Measurements from ENCODE around the gene YDJC.
A peak's percentile ranks its signal among the peaks of the same experiment; 100 is the strongest.
"Not testable (repeated sequence)": the region's sequence is repeated elsewhere in the genome, so short reads cannot be mapped to it uniquely, and the experiment has no call there.

Gene YDJC

GRCh38 chr22:21650823-21651520 is 21.1 kb upstream of the YDJC start:
- peak; percentile 67 for DNase-seq

DNA sequence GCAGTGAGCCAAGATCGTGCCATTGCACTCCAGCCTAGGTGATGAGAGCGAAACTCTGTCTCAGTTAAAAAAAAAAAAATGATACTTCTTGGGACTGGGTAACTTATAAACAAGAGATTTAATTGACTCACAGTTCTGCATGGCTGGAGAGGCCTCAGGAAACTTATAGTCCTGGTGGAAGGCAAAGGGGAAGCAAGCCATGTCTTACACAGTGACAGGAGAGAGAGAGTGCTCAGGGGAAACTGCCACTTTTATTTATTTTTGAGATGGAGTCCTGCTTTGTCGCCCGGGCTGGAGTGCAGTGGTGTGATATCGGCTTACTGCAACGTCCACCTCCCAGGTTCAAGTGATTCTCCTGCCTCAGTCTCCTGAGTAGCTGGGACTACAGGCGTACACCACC is 20.5 kb upstream of the YDJC start:
- no peak for DNase-seq

DNA sequence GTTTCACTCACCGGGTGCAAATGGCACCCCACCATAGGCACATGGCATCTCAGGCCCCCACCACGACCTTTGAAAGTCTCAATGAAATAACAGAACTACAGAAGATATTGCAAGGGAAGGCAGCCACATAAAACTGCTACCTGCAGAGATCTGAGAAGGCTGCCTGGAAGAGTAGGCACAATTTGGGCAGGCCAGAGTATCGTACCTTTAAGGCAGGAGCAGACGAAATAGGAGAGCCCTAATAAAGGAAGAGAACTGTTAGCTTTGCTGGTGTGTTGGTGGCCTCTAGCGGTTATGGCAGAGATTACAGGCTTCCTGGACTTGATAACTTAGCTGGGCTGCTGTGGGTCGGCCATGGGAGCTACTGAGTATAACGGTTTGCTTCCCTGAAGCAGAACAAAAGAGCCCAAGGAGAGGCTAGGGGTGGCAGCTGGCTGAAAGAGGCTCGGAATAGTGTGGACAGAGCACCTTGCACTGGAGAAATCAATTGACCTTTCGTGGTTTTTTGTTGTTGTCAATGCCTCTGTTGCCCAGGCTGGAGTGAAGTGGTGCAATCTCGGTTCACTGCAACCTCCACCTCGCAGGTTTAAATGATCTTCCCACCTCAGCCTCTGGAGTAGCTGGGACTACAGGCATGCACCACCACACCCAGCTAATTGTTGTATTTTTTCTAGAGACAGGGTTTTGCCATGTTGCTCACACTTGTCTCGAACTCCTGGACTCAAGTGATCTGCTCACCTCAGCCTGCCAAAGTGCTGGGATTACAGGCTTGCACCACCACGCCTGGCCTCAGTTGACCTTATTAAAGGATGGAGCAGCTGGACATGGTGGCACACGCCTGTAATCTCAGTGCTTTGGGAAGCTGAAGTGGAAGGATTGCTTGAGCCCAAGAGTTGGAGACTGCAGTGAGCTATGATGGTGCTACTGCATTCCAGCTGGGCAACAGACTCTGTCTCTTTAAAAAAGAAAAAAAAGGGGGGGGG is 17.1 kb upstream of the YDJC start:
- peak; percentile 90 for DNase-seq

DNA sequence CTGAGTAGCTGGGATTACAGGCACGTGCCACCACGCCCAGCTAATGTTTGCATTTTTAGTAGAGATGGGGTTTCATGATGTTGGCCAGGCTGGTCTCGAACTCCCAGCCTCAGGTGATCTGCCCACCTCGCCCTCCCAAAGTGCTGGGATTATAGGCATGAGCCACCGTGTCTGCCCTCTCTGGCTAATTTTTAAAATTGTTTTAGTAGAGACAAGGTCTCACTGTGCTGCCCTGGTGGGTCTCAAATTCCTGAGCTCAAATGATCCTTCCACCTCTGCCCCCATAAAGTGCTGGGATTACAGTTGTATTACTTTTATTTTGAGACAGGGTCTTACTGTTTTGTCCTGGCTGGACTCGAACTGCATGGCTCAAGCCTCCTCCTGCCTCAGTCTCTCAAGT is 15.7 kb upstream of the YDJC start:
- not testable (repeated sequence) for DNase-seq

DNA sequence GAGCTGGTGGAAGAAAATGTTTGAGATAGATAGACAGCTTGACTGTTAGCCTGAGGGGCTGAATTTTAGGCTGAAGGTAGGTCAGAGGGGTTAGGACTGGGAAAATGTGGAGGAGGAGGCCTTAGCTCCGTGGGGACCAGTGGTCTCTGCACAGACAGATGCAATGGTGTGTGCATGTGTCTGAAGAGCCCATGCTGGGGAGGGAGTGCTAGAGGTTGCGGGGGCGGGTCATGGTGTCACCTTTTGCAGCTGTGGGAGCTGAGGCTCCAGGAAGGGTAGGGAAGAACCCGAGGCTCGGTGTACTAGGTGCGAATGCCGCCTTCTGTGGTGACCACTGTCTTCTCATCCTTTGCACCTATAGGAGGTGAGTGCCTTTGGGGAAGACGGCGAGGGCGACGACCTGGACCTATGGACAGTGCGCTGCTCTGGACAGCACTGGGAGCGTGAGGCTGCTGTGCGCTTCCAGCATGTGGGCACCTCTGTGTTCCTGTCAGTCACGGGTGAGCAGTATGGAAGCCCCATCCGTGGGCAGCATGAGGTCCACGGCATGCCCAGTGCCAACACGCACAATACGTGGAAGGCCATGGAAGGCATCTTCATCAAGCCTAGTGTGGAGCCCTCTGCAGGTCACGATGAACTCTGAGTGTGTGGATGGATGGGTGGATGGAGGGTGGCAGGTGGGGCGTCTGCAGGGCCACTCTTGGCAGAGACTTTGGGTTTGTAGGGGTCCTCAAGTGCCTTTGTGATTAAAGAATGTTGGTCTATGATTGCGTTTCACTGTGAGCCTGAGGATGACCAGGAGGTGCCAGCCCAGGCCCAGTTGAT is 13.9 kb upstream of the YDJC start:
- DNase-seq: no peak

DNA sequence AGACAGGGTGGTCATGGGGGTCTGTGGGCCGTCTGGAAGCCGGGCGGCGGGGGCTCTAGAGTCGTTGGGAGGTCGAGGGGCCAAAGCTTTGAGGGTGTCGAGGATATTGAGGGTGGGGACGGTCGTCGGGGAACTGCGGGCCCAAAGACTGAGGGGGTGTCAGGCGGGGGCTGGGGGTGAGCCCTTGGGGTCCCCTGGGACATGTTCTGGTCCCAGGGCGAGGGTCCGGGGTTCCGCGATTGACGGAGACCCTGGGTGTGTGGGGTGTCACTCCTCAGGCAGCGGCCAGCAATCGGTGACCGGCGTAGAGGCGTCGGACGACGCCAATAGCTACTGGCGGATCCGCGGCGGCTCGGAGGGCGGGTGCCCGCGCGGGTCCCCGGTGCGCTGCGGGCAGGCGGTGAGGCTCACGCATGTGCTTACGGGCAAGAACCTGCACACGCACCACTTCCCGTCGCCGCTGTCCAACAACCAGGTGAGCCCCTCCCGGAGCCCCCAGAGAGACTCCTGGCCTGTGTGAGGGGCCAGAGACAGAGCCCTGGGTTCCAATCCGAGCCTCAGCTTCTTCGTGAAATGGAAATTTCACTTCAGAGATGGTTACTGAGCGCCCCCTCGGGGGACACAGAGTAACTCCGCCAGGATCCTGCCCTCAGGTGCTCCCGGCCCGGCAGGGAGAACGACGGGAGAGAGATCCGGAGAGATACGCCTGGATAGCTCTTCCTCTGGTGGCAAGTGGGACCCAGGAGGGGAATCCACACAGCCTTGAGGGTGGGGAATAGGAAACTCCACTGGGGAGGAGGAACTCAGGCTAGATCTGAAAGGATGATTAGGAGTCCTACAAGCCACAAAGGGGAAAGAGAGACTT is 13.0 kb upstream of the YDJC start:
- DNase-seq: peak; percentile 69

- peak; percentile 98 for DNase-seq
Measured at GRCh38 chr22:21641789-21642583, 12.2 kb upstream of the YDJC start, which contains the start of gene SDF2L1. TSS of gene SDF2L1 (plus strand) at chr22:21642302. CDS start at chr22:21642337, 35 bp downstream.

DNA sequence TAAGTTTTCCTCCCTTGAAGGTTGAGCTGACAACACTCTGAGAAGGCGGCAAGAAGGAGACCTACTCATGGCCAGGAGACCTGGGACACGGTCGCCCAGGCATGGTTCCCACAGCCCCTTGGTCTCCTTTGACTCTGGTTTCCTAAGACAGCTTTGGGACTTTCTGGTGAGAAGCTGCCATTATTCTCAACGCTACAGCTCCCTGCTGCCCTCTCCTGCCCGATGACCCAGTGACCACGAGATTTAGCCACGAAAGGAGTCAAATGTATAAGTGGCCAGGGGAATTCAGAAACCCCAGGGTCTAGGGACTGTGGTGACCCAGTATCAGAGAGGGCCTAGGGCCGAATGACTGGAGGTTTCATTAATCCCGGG is 11.6 kb upstream of the YDJC start:
- DNase-seq: no peak

DNA sequence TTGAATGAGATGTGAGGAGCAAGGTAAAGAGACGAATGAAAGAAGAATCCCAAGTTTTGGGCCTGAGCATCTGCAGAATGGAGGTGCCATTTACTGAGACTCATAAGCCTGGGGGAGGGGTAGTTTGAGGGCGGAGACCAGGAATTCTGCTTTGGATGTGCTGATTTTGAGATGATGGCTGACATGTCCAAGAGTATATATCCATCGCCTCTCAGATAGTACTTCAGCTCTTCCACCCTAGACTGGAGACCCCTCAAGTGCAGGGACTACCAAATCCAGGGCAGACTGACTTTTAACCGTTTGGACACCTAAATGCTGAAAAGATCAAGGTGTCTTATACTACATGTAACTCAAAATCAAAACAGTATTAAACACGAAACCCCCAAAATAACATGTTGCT is 11.0 kb upstream of the YDJC start:
- no peak for DNase-seq

DNA sequence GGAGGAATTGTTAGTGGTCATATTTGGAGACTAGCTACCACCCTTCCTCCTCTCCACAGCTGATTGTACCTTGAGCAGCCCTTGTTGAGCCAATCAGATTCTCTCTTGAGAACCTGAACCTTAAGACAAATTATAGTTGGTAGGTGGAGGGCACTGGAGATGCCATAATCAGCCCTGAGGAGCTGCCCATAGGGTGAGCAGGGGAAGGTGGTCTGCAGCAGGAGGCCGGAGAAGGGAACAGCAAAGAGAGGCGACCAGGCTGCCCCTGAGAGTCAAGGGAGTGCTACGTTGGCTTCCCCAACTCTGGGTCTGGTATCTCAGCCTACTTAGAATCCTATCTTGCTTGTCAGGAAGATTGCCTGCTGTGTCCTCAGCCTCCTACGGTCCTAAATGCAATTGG is 9.5 kb upstream of the YDJC start:
- no peak for DNase-seq

- not testable (repeated sequence) for DNase-seq
Measured at GRCh38 chr22:21637450-21637849, 7.6 kb upstream of the YDJC start.

- no peak for DNase-seq
Measured at GRCh38 chr22:21636629-21637218, 6.9 kb upstream of the YDJC start.

DNA sequence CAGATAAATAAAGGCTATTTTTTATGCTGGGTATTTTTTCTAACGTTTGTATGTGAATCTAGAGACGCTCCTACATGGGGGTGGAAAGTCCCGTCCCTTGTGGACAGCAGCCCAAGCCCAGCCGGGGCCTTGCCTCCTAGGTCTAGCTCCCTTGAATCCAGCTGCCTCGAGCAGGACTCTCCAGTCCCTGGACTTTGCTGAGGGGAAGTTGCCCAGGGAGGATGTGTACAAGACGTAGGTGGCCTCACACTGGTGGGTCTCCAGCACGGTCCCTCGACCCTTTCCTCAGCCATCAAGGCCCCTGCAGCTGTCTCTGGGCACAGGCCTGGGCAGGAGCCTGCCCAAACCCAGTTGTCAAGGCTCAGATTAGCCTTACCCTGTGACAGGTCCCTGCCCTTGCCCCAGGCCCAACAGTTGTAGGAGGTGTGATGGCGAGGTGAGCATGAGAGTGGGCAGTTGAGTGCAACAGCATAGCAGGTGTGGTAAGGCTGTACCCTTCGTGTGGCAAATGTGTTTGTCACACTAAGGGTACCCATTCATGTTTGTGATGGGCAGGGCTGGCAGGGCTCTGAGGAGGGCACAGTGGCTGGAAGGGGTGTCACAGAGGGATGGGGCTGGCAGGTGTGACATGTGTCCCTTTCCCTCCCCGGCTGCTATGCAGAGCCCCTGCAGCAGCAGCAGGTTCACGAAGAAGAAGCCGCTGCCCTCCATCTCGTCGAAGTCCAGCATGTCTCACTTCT is 6.1 kb upstream of the YDJC start:
- no peak for DNase-seq

- no peak for DNase-seq
Measured at GRCh38 chr22:21634844-21635243, 5.0 kb upstream of the YDJC start.

GRCh38 chr22:21634081-21634480 is 4.3 kb upstream of the YDJC start:
- DNase-seq: no peak

GRCh38 chr22:21633481-21633880 is 3.7 kb upstream of the YDJC start:
- no peak for DNase-seq

GRCh38 chr22:21632931-21633330 is 3.1 kb upstream of the YDJC start:
- DNase-seq: no peak

DNA sequence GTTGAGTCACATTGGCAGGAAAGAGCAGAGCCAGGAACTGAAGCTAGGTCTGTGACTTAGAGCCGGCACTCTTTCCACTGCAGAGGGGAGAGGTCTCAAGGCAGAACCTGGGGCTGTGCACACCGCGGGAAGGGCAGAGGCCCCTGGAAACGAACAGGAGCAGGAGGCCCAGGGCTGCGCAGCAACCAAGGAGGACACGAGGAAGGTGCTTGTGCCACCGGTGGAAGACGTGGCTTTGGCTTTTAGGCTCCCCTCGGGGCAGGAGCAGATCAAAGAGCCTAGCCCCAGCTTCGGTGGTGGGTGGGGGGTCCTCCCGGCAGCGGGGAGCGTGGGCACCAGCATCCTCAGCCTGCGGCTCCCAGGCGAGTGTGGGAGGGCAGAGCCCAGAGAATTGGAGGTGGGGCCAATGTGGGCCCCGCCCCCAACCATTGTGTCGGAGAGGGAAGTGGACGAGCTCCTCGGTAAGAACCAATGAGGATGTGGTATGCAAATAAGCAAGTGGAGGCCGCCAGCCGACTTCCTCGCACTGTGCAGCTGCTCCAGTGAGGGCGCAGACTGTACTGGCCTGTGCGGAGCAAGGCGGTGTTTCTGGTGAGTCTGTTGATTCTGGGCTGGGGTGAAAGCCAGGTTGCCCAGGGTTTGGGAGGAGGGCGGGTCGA is 2.5 kb upstream of the YDJC start, which contains the start of gene CCDC116:
Gene CCDC116, plus strand, starts transcription at position 524 of the 659 bp plus-strand sequence. CDS start 422 bp downstream, outside the sequence.
- DNase-seq: no peak

DNA sequence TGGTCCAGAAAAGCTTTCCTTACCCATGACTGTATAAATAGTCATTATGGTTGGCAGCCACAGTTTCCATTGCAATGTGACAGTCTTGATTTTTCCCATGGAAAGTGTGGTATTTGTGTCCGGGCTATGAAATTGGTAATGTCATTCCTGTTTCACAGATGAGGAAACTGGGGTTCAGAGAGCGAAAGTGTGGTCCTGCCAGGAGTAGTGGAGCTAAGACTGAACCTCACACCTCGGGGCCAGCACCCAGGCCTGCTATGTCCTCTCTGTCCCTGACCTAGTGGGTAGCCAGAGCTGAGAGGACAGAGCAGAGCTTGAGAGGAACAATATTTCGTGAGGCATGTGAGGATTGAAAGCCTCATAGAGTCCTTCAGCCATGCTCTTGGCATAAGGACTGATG is 1.2 kb upstream of the YDJC start:
- no peak for DNase-seq

Data from NCI-H2171 treated with DMSO at 0.1 percent for 48 hours (cell line).